Purkinje cell (primary cell): ENCODE results near the gene ZNF559. TPM values are rescaled to one million over a fixed set of nuclear protein-coding genes. Genes with fewer than 3 reads are reported as not detected.

Source experiments
- polyA plus RNA-seq: library from polyadenylated mRNA; unstranded; fragments of >200 nt; fragmentation: Nextera tagmentation; gene quantifications from 2 replicates; pipeline ENCODE4 v1.2.1, GENCODE V29; 2014

ZNF559 gene
- 10.2 and 19.0 TPM in 2 replicates for polyA plus RNA-seq

DNA sequence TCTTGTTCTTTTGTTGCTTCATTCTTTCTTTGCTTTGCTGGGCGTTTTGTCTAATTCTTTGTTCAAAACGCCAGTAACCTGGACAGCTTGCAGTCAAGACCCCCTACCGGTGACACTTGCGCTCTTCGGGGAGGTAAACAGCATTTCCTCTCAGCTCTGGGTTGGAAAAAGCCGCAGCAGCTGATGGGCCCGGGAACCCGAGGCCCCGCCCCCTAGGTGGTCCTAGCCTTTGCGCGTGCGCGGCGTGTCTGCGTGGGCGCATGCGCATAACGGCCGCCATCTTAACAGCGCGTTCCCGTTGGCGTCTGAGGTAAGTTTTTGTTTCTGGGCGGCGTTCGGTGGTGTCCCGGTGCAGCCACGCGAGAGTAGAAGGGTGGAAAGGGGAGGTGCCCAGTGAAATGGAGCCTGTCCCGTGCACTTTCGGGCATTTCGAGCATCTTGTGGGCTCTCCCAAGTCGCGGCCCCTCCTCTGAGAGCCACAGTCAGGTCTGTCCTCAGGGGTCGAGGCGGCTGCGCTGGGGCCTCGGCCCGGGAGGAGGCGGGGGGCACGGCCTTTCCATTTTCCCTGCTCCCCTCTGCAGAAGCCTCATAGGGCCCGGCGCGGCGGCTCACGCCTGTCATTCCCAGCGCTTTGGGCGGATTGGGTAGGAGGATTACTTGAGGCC, at the start of gene ZNF559:
ZNF559 (plus strand) TSS at position 261 of the 665 bp plus-strand sequence. CDS start 14,371 bp downstream, outside the sequence.

GRCh38 chr19:9309139-9309973, 14.6 kb upstream of the ZNF559 start, which contains the start of gene ZNF699:
ZNF699 (minus strand) TSS chr19:9309838; CDS start chr19:9305119, 4,719 bp downstream.

GRCh38 chr19:9362905-9363304, 38.9 kb downstream of the ZNF559 start, which contains the start of gene ZNF177:
ZNF177 (plus strand) TSS chr19:9363013; CDS start chr19:9378312, 15,299 bp downstream.

Other genes starting within 250 kb of the ZNF559 start
- not detected in 2 replicates for gene OR1M1, start 237.1 kb upstream of the ZNF559 start, polyA plus RNA-seq
- not detected in 2 replicates for gene OR7G2, start 216.7 kb upstream of the ZNF559 start, polyA plus RNA-seq
- not detected in 2 replicates for gene OR7G1, start 208.4 kb upstream of the ZNF559 start, polyA plus RNA-seq
- gene OR7G3, start 197.2 kb upstream of the ZNF559 start, polyA plus RNA-seq: not detected in 2 replicates
- 38.2 and 44.6 TPM in 2 replicates for gene ZNF317, start 183.8 kb upstream of the ZNF559 start, polyA plus RNA-seq
- gene OR7D2, start 145.2 kb upstream of the ZNF559 start, polyA plus RNA-seq: not detected in 2 replicates
- gene OR7D4, start 104.6 kb upstream of the ZNF559 start, polyA plus RNA-seq: not detected in 2 replicates
- not detected in 2 replicates for gene OR7E24, start 73.2 kb upstream of the ZNF559 start, polyA plus RNA-seq
- gene ZNF699, start 14.3 kb upstream of the ZNF559 start, polyA plus RNA-seq: 1.2 TPM in 2 replicates
- 10.9 and 11.7 TPM in 2 replicates for gene ZNF177, start 38.8 kb downstream of the ZNF559 start, polyA plus RNA-seq
- gene ZNF266, start 111.4 kb downstream of the ZNF559 start, polyA plus RNA-seq: 6.6 and 8.7 TPM in 2 replicates
- gene ZNF560, start 174.4 kb downstream of the ZNF559 start, polyA plus RNA-seq: not detected in 2 replicates
- 5.7 and 7.9 TPM in 2 replicates for gene ZNF426, start 214.5 kb downstream of the ZNF559 start, polyA plus RNA-seq